Measurements from ENCODE around the gene KCNMB1.

KCNMB1 gene

GRCh38 chr5:170372971-170373370 lies 16.2 kb downstream of the KCNMB1 start:
- no peak for DNase-seq

- no peak for DNase-seq
Measured at GRCh38 chr5:170368586-170368985, 20.6 kb downstream of the KCNMB1 start.

GRCh38 chr5:170366276-170366675 lies 22.9 kb downstream of the KCNMB1 start:
- no peak for DNase-seq

GRCh38 chr5:170365831-170366230 lies 23.3 kb downstream of the KCNMB1 start:
- DNase-seq, result no peak

- DNase-seq, result no peak
Measured at GRCh38 chr5:170365011-170365410, 24.2 kb downstream of the KCNMB1 start.

GRCh38 chr5:170363671-170364070 lies 25.5 kb downstream of the KCNMB1 start:
- DNase-seq, result no peak

GRCh38 chr5:170362656-170363055 lies 26.5 kb downstream of the KCNMB1 start:
- no peak for DNase-seq

GRCh38 chr5:170362102-170362501 lies 27.1 kb downstream of the KCNMB1 start:
- no peak for DNase-seq

GRCh38 chr5:170361616-170362015 lies 27.6 kb downstream of the KCNMB1 start:
- DNase-seq, result no peak

- no peak for DNase-seq
Measured at GRCh38 chr5:170361116-170361515, 28.1 kb downstream of the KCNMB1 start.

GRCh38 chr5:170360709-170361108 lies 28.5 kb downstream of the KCNMB1 start:
- no peak for DNase-seq

- DNase-seq, result no peak
Measured at GRCh38 chr5:170357955-170358444, 31.2 kb downstream of the KCNMB1 start.

- DNase-seq, result no peak
Measured at GRCh38 chr5:170355601-170356098, 33.5 kb downstream of the KCNMB1 start.

- DNase-seq, result peak; percentile 30
Measured at GRCh38 chr5:170353961-170354360, 35.2 kb downstream of the KCNMB1 start.

GRCh38 chr5:170353011-170353761 lies 36.0 kb downstream of the KCNMB1 start:
- DNase-seq, result peak; percentile 49

- no peak for DNase-seq
Measured at GRCh38 chr5:170348137-170348633, 41.0 kb downstream of the KCNMB1 start.

GRCh38 chr5:170347022-170347567 lies 42.1 kb downstream of the KCNMB1 start:
- no peak for DNase-seq

GRCh38 chr5:170345971-170346370 lies 43.2 kb downstream of the KCNMB1 start:
- DNase-seq, result no peak

GRCh38 chr5:170343177-170343576 lies 46.0 kb downstream of the KCNMB1 start:
- DNase-seq, result no peak

- peak; percentile 42 for DNase-seq
Measured at GRCh38 chr5:170342153-170342725, 46.9 kb downstream of the KCNMB1 start.

- DNase-seq, result no peak
Measured at GRCh38 chr5:170341545-170341944, 47.6 kb downstream of the KCNMB1 start.

- no peak for DNase-seq
Measured at GRCh38 chr5:170339780-170340167, 49.4 kb downstream of the KCNMB1 start.

- DNase-seq, result peak; percentile 86
Measured at GRCh38 chr5:170338933-170339779, 50.0 kb downstream of the KCNMB1 start.
